Liver (tissue), 3 donors: ENCODE results near the gene P4HTM.

ENCODE experiments used
- EGR1 ChIP-seq, 2 donors: IDR thresholded peaks; 2 replicates each; pipeline ENCODE4 v1.6.1; 2016 to 2018; ENCODE audit warnings: antibody characterized with exemption in 2 of 2, low read depth in 2 of 2
- GABPA ChIP-seq, 2 donors: IDR thresholded peaks in 1 of 2; conservative IDR thresholded peaks in 1 of 2; 2 replicates each; pipeline ENCODE4 v1.6.1; 2016; ENCODE audit warnings: antibody characterized with exemption in 2 of 2, mild to moderate bottlenecking in 1 of 2, moderate library complexity in 1 of 2
- TF ChIP-seq, protein P1 (sequence below): fragments of 150-350 bp; IDR thresholded peaks from 2 replicates; pipeline ENCODE4 v1.5.1; 2017; ENCODE audit warnings: improper control_type of control experiment, low read depth, low read length; ENCODE audit not compliant: missing input control
- donor health status: healthy.
- donor health status: healthy.

- TF ChIP-seq, protein P1, sequence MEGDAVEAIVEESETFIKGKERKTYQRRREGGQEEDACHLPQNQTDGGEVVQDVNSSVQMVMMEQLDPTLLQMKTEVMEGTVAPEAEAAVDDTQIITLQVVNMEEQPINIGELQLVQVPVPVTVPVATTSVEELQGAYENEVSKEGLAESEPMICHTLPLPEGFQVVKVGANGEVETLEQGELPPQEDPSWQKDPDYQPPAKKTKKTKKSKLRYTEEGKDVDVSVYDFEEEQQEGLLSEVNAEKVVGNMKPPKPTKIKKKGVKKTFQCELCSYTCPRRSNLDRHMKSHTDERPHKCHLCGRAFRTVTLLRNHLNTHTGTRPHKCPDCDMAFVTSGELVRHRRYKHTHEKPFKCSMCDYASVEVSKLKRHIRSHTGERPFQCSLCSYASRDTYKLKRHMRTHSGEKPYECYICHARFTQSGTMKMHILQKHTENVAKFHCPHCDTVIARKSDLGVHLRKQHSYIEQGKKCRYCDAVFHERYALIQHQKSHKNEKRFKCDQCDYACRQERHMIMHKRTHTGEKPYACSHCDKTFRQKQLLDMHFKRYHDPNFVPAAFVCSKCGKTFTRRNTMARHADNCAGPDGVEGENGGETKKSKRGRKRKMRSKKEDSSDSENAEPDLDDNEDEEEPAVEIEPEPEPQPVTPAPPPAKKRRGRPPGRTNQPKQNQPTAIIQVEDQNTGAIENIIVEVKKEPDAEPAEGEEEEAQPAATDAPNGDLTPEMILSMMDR = no peak
- TF ChIP-seq GABPA (IDR thresholded peaks at IDR 0.05 in 1 of 2, conservative IDR thresholded peaks at IDR 0.05 in 1 of 2) = no peak
- no peak for TF ChIP-seq EGR1 (IDR thresholded peaks at IDR 0.05; ENCODE audit: low read depth in 2 of 2)
Observed at GRCh38 chr3:48989126-48989795, 780 bp upstream of the P4HTM start.
